Right lobe of liver (tissue), 6 donors: ENCODE data around the gene SIMC1. TPM values are rescaled to one million over a fixed set of nuclear protein-coding genes. Genes with fewer than 3 reads are reported as not detected.
"Not testable (repeated sequence)": the region's sequence is repeated elsewhere in the genome, so short reads cannot be mapped to it uniquely, and the experiment has no call there.

ENCODE experiments used
- ATAC-seq, 4 donors: fragments of 200-7000 bp; cut with Tn5 transposase; one replicate each; pipeline ENCODE4 v1.9.1; 2020; ENCODE audit warnings: mild to moderate bottlenecking in 4 of 4, moderate library complexity in 4 of 4
- DNase-seq, 3 donors: peaks; one replicate each; pipeline ENCODE4 v3.0.0-alpha.2; 2020
- H3K27ac ChIP-seq, 3 donors: fragments of 200-600 bp; one replicate each; pipeline ENCODE4 v1.8.0; 2022
- H3K27me3 ChIP-seq, 2 donors: fragments of 200-600 bp; one replicate each; pipeline ENCODE4 v1.8.0; 2022
- H3K36me3 ChIP-seq, 4 donors: fragments of 200-600 bp; sonication (generic) in 1 of 4; one replicate each; pipeline versions ENCODE4 v1.5.1 to v1.8.0; 2017 to 2022; ENCODE audit warnings: control low read depth in 1 of 4
- H3K4me1 ChIP-seq, 4 donors: fragments of 200-600 bp; sonication (generic) in 1 of 4; one replicate each; pipeline versions ENCODE4 v1.5.1 to v1.8.0; 2017 to 2022; ENCODE audit warnings: control low read depth in 1 of 4
- H3K4me3 ChIP-seq, 3 donors: fragments of 200-600 bp; one replicate each; pipeline ENCODE4 v1.8.0; 2022
- H3K9me3 ChIP-seq, 4 donors: fragments of 200-600 bp; sonication (generic) in 1 of 4; one replicate each; pipeline versions ENCODE4 v1.5.1 to v1.8.0; 2017 to 2022; ENCODE audit warnings: control low read depth in 1 of 4
- CTCF ChIP-seq, 4 donors: fragments of 200-600 bp in 3 of 4; fragments of 450-650 bp in 1 of 4; IDR thresholded peaks; one replicate each; pipeline versions ENCODE4 v1.5.1 to v1.8.0; 2016 to 2022; ENCODE audit warnings: antibody characterized with exemption in 4 of 4, mild to moderate bottlenecking in 2 of 4
- POLR2A ChIP-seq: fragments of 450-650 bp; IDR thresholded peaks from one replicate; pipeline ENCODE4 v1.6.1; 2017; ENCODE audit warnings: antibody characterized with exemption, mild to moderate bottlenecking
- WGBS: methylation state at CpG from one replicate; pipeline ENCODE4 v1.1.6; 2018; ENCODE audit warnings: low coverage, low lambda C conversion rate; ENCODE audit not compliant: insufficient coverage; ENCODE audit errors: missing lambda C conversion rate; 5-methylcytosine and 5-hydroxymethylcytosine counted together
- intact Hi-C, 2 donors: fragments of 100-400 bp; cut with DNase I; formaldehyde crosslinking; loops; one replicate each; pipeline versions ENCODE4 v1.11.2 to v1.14.1; 2022
- long read RNA-seq: library from polyadenylated mRNA; unstranded; transcript quantifications from one replicate; pipeline ENCODE4 v2.0.0, GENCODE V29; 2019
- total RNA-seq, 6 experiments: library from RNA; depleted of rRNA in 2 of 6; stranded (reverse); fragments of >200 nt in 2 of 6; fragmentation: NEBNext Ultra II Directional in 3 of 6; extraction: Animal tissue kit (Norgen Biotek cat#: 25700) in 3 of 6; gene quantifications; one replicate each; pipeline versions ENCODE4 v1.1.0 to v1.2.4, GENCODE V29; 2016 to 2023
- donor health status: DM: no; HTN: yes; CAD: no.
- donor health status: DM: no; HTN: no; CAD: no.
- donor health status: DM: no; HTN: no; CAD: no.
- donor health status: DM: no; HTN: yes; CAD: no.
- donor health status: DM: no; HTN: yes; CAD: no.

Gene SIMC1
- total RNA-seq: 10 to 100 TPM in 4 of 6 experiments, 1 to 10 TPM in 2; 7.0 to 21.7 (median 11.2) TPM
- long read RNA-seq, partial matches to known transcripts: 1 of 1 reads
- long read RNA-seq, other reads (novel, unspliced or antisense): 0 of 1 reads

- H3K4me1 ChIP-seq, intact Hi-C loops, H3K36me3 ChIP-seq, H3K27me3 ChIP-seq, H3K27ac ChIP-seq, H3K9me3 ChIP-seq: not testable (repeated sequence)
- DNase-seq (peak; percentile 52 to 66 (median 63)), ATAC-seq (peak; percentile 79 to 86 (median 83))
- WGBS: 14% methylated on average over 8 of the region's 81 CpGs
- H3K4me3 ChIP-seq: peak within 1 kb of the TSS; percentile 43 to 58 (median 52)
These were observed at the start of gene SIMC1 for GRCh38 chr5:176237971-176238644. TSS of gene SIMC1 (plus strand) at chr5:176238424. CDS start at chr5:176238509, 85 bp downstream.

- H3K4me3 ChIP-seq: no peak overlapping the region
- 81% methylated on average over 4 of the region's 11 CpGs for WGBS
- no peaks in the 10 kb centered on the region for H3K36me3 ChIP-seq
- intact Hi-C loops: no loop called here
- TF ChIP-seq POLR2A (no peak), CTCF (IDR thresholded peaks at IDR 0.05) (no peak)
- no peaks in the 10 kb centered on the region for H3K27me3 ChIP-seq
- H3K4me1 ChIP-seq: no peaks in the 10 kb centered on the region
- no peaks in the 10 kb centered on the region for H3K9me3 ChIP-seq
- H3K27ac ChIP-seq: no peak overlapping the region
- DNase-seq (no peak), ATAC-seq (no peak)
These were observed 49.6 kb upstream of the SIMC1 start for GRCh38 chr5:176188506-176189193.

GRCh38 chr5:176189857-176190256, 48.4 kb upstream of the SIMC1 start:
- H3K27ac ChIP-seq: no peak overlapping the region
- TF ChIP-seq POLR2A: no peak
- TF ChIP-seq CTCF (IDR thresholded peaks at IDR 0.05): no peak
- no peaks in the 10 kb centered on the region for H3K27me3 ChIP-seq
- H3K4me1 ChIP-seq: no peaks in the 10 kb centered on the region
- no peak overlapping the region for H3K4me3 ChIP-seq
- DNase-seq (no peak), ATAC-seq (no peak)
- no peaks in the 10 kb centered on the region for H3K36me3 ChIP-seq
- H3K9me3 ChIP-seq: no peaks in the 10 kb centered on the region
- intact Hi-C loops: no loop called here
- 63% methylated on average over 3 of the region's 7 CpGs for WGBS

- H3K4me3 ChIP-seq: no peak overlapping the region
- no peaks in the 10 kb centered on the region for H3K9me3 ChIP-seq
- intact Hi-C loops: no loop called here
- ATAC-seq: no peak
- H3K4me1 ChIP-seq: no peaks in the 10 kb centered on the region
- H3K36me3 ChIP-seq: no peaks in the 10 kb centered on the region
- DNase-seq: no peak
- 80% methylated on average over 4 of the region's 28 CpGs for WGBS
- no peak overlapping the region for H3K27ac ChIP-seq
- TF ChIP-seq CTCF (IDR thresholded peaks at IDR 0.05) (no peak), POLR2A (no peak)
- no peaks in the 10 kb centered on the region for H3K27me3 ChIP-seq
These were observed 47.1 kb upstream of the SIMC1 start for GRCh38 chr5:176190886-176191755.
